WTC11 (cell line): Measurements from ENCODE around the gene ATG4C. TPM values are rescaled to one million over a fixed set of nuclear protein-coding genes. Genes with fewer than 3 reads are reported as not detected.

Source experiments
- ATAC-seq: fragments of 200-7000 bp; cut with Tn5 transposase; 2 replicates; pipeline ENCODE4 v1.10.0; 2021; ENCODE audit warnings: mild to moderate bottlenecking, moderate library complexity
- CTCF ChIA-PET: fragments of 300-600 bp; sonication (Branson Sonifier 250); formaldehyde crosslinking; loops from one replicate; lab custom pipeline; 2021; ENCODE audit warnings: antibody characterized with exemption; lab: Charles Lee
- POLR2A ChIA-PET: fragments of 350-600 bp; sonication (Branson Sonifier 250); formaldehyde crosslinking; loops from one replicate; lab custom pipeline; 2021; ENCODE audit warnings: antibody characterized with exemption; lab: Charles Lee
- DNase-seq: peaks from one replicate; pipeline ENCODE4 v3.0.0; 2021; ENCODE audit warnings: low spot score
- H3K27ac Mint-ChIP-seq: 2 replicates; pipeline ENCODE4 v1.8.0; 2021; ENCODE audit warnings: mixed read lengths
- H3K27me3 Mint-ChIP-seq: 2 replicates; pipeline ENCODE4 v1.8.0; 2021; ENCODE audit warnings: low read depth, mild to moderate bottlenecking, moderate library complexity, mixed read lengths
- H3K36me3 Mint-ChIP-seq: 2 replicates; pipeline ENCODE4 v1.8.0; 2021; ENCODE audit warnings: mixed read lengths
- H3K4me1 Mint-ChIP-seq: 2 replicates; pipeline ENCODE4 v1.8.0; 2022; ENCODE audit warnings: mixed read lengths
- H3K4me3 Mint-ChIP-seq: 2 replicates; pipeline ENCODE4 v1.8.0; 2021; ENCODE audit warnings: mild to moderate bottlenecking, moderate library complexity, mixed read lengths
- H3K9me3 Mint-ChIP-seq: 2 replicates; pipeline ENCODE4 v1.8.0; 2021; ENCODE audit warnings: mixed read lengths
- ATF3 ChIP-seq: sonication (generic); formaldehyde crosslinking; conservative IDR thresholded peaks from 2 replicates; pipeline ENCODE4 v1.8.1; 2022; ENCODE audit warnings: mild to moderate bottlenecking, missing genetic modification reagents
- CBFB ChIP-seq: sonication (generic); formaldehyde crosslinking; IDR thresholded peaks from 2 replicates; pipeline ENCODE4 v1.8.1; 2022; ENCODE audit warnings: mild to moderate bottlenecking, low read depth, missing genetic modification reagents
- CDX4 ChIP-seq: fragments of 250-450 bp; sonication (Bioruptor Pico); IDR thresholded peaks from 2 replicates; pipeline ENCODE4 v1.9.0; 2021; ENCODE audit warnings: moderate library complexity, mild to moderate bottlenecking, inconsistent platforms, borderline replicate concordance
- E2F5 ChIP-seq: sonication (generic); formaldehyde crosslinking; IDR thresholded peaks from 2 replicates; pipeline ENCODE4 v1.8.1; 2022; ENCODE audit warnings: mild to moderate bottlenecking, moderate library complexity, missing genetic modification reagents
- ELF4 ChIP-seq: sonication (generic); formaldehyde crosslinking; IDR thresholded peaks from 2 replicates; pipeline ENCODE4 v1.8.1; 2022; ENCODE audit warnings: low read depth, mild to moderate bottlenecking, moderate library complexity, missing genetic modification reagents
- EMX1 ChIP-seq: fragments of 250-450 bp; sonication (Bioruptor Pico); IDR thresholded peaks from 2 replicates; pipeline ENCODE4 v1.8.0; 2021; ENCODE audit warnings: mild to moderate bottlenecking
- ERG ChIP-seq: fragments of 250-450 bp; sonication (Bioruptor Pico); IDR thresholded peaks from 2 replicates; pipeline ENCODE4 v1.8.0; 2021; ENCODE audit warnings: mild to moderate bottlenecking
- ETV6 ChIP-seq: sonication (generic); formaldehyde crosslinking; IDR thresholded peaks from 2 replicates; pipeline ENCODE4 v1.8.1; 2022; ENCODE audit warnings: mild to moderate bottlenecking, missing genetic modification reagents
- FOXP1 ChIP-seq: sonication (generic); formaldehyde crosslinking; IDR thresholded peaks from 2 replicates; pipeline ENCODE4 v1.8.0; 2022; ENCODE audit warnings: missing genetic modification reagents, mild to moderate bottlenecking, moderate library complexity, borderline replicate concordance
- GRHL2 ChIP-seq: fragments of 250-450 bp; sonication (Bioruptor Pico); IDR thresholded peaks from 2 replicates; pipeline ENCODE4 v1.8.0; 2022; ENCODE audit warnings: mild to moderate bottlenecking, moderate library complexity; ENCODE audit not compliant: insufficient replicate concordance, severe bottlenecking
- GTF2I ChIP-seq: fragments of 250-450 bp; sonication (Bioruptor Pico); conservative IDR thresholded peaks from 2 replicates; pipeline ENCODE4 v1.4.0; 2021; ENCODE audit warnings: mild to moderate bottlenecking
- HMGA2 ChIP-seq: fragments of 250-450 bp; sonication (Bioruptor Pico); IDR thresholded peaks from 2 replicates; pipeline ENCODE4 v1.4.0; 2021; ENCODE audit warnings: mild to moderate bottlenecking, moderate library complexity
- IRF2 ChIP-seq: sonication (generic); formaldehyde crosslinking; IDR thresholded peaks from 2 replicates; pipeline ENCODE4 v1.8.0; 2022; ENCODE audit warnings: low read depth, missing genetic modification reagents, borderline replicate concordance
- JAZF1 ChIP-seq: fragments of 250-450 bp; sonication (Bioruptor Pico); IDR thresholded peaks from 2 replicates; pipeline ENCODE4 v1.9.0; 2021; ENCODE audit warnings: moderate library complexity, mild to moderate bottlenecking, inconsistent platforms
- JUN ChIP-seq: sonication (generic); formaldehyde crosslinking; IDR thresholded peaks from 2 replicates; pipeline ENCODE4 v1.8.0; 2023; ENCODE audit warnings: mild to moderate bottlenecking, missing genetic modification reagents
- KAT7 ChIP-seq: sonication (generic); formaldehyde crosslinking; IDR thresholded peaks from 2 replicates; pipeline ENCODE4 v1.8.1; 2023; ENCODE audit warnings: missing genetic modification reagents, mild to moderate bottlenecking, borderline replicate concordance
- MYBL2 ChIP-seq: sonication (generic); formaldehyde crosslinking; IDR thresholded peaks from 2 replicates; pipeline ENCODE4 v1.8.1; 2023; ENCODE audit warnings: mild to moderate bottlenecking, moderate library complexity, missing genetic modification reagents
- NFATC4 ChIP-seq: fragments of 250-450 bp; sonication (Bioruptor Pico); IDR thresholded peaks from 2 replicates; pipeline ENCODE4 v1.9.0; 2021; ENCODE audit warnings: mild to moderate bottlenecking
- NFYB ChIP-seq: sonication (generic); formaldehyde crosslinking; conservative IDR thresholded peaks from 2 replicates; pipeline ENCODE4 v1.8.0; 2022; ENCODE audit warnings: low read depth, missing genetic modification reagents
- OVOL2 ChIP-seq: fragments of 250-450 bp; sonication (Bioruptor Pico); IDR thresholded peaks from 2 replicates; pipeline ENCODE4 v1.9.0; 2021; ENCODE audit warnings: mild to moderate bottlenecking, borderline replicate concordance
- SMAD4 ChIP-seq: sonication (generic); formaldehyde crosslinking; IDR thresholded peaks from 2 replicates; pipeline ENCODE4 v1.8.0; 2022; ENCODE audit warnings: mild to moderate bottlenecking, missing genetic modification reagents
- TEAD4 ChIP-seq: sonication (generic); formaldehyde crosslinking; IDR thresholded peaks from 2 replicates; pipeline ENCODE4 v1.8.0; 2022; ENCODE audit warnings: mild to moderate bottlenecking, missing genetic modification reagents
- ZNF232 ChIP-seq: sonication (generic); formaldehyde crosslinking; IDR thresholded peaks from 2 replicates; pipeline ENCODE4 v1.8.0; 2022; ENCODE audit warnings: mild to moderate bottlenecking, missing genetic modification reagents
- ZNF281 ChIP-seq: sonication (generic); formaldehyde crosslinking; IDR thresholded peaks from 2 replicates; pipeline ENCODE4 v1.8.0; 2023; ENCODE audit warnings: mild to moderate bottlenecking, missing genetic modification reagents
- ZNF425 ChIP-seq: fragments of 250-450 bp; sonication (Bioruptor Pico); conservative IDR thresholded peaks from 2 replicates; pipeline ENCODE4 v1.9.0; 2021; ENCODE audit warnings: mild to moderate bottlenecking
- total RNA-seq: library from RNA; stranded (reverse); gene quantifications from 3 replicates; pipeline ENCODE4 v1.2.3, GENCODE V29; 2021

The ATG4C gene
- total RNA-seq, 1 experiment from 2014 or later = 16.6 TPM

- TF ChIP-seq CDX4 (CRISPR knock-in tag) (no peak), NFATC4 (CRISPR knock-in tag) (no peak), SMAD4 (CRISPR knock-in tag) (no peak), JUN (CRISPR knock-in tag) (no peak), GTF2I (CRISPR knock-in tag) (no peak), NFYB (CRISPR knock-in tag) (no peak), ZNF425 (no peak)
Measured at GRCh38 chr1:62879962-62880361, 96.0 kb downstream of the ATG4C start (continued).

- H3K9me3 Mint-ChIP-seq = peaks cover 18% of the 10 kb centered on the region
- no peak for DNase-seq
- ATAC-seq = peak; percentile 30; the same call in 1 of the 2 replicates
- peaks cover 13% of the 10 kb centered on the region for H3K36me3 Mint-ChIP-seq
- no peak overlapping the region for H3K27ac Mint-ChIP-seq
- peaks cover 26% of the 10 kb centered on the region for H3K4me1 Mint-ChIP-seq
- POLR2A ChIA-PET = no interaction called here
- no peak overlapping the region for H3K4me3 Mint-ChIP-seq
- CTCF ChIA-PET = interaction anchor here (0.9 to 5.0 kb wide), 3 partner anchors 24 to 81 kb away, joined by 3 to 50 read pairs (median 4); no protein-coding TSS in a partner anchor
- TF ChIP-seq ZNF232 (CRISPR knock-in tag) (no peak), E2F5 (CRISPR knock-in tag) (no peak), CBFB (CRISPR knock-in tag) (no peak), FOXP1 (no peak), ETV6 (CRISPR knock-in tag) (no peak), MYBL2 (CRISPR knock-in tag) (no peak), ATF3 (no peak), OVOL2 (CRISPR knock-in tag) (no peak), JAZF1 (CRISPR knock-in tag) (no peak), EMX1 (no peak), GRHL2 (CRISPR knock-in tag) (no peak), ZNF281 (no peak), ELF4 (CRISPR knock-in tag) (no peak), KAT7 (no peak), IRF2 (CRISPR knock-in tag) (no peak), TEAD4 (CRISPR knock-in tag) (no peak), HMGA2 (CRISPR knock-in tag) (no peak), ERG (CRISPR knock-in tag) (no peak)
- no peaks in the 10 kb centered on the region for H3K27me3 Mint-ChIP-seq
Measured at GRCh38 chr1:62882201-62883104, 98.5 kb downstream of the ATG4C start.
